Measurements from ENCODE around the gene FRMD4A.

The FRMD4A gene

GRCh38 chr10:13885238-13885990 lies 445.3 kb downstream of the FRMD4A start:
- no peak overlapping the region for H2AFZ ChIP-seq (ENCODE audit: low read length)

DNA sequence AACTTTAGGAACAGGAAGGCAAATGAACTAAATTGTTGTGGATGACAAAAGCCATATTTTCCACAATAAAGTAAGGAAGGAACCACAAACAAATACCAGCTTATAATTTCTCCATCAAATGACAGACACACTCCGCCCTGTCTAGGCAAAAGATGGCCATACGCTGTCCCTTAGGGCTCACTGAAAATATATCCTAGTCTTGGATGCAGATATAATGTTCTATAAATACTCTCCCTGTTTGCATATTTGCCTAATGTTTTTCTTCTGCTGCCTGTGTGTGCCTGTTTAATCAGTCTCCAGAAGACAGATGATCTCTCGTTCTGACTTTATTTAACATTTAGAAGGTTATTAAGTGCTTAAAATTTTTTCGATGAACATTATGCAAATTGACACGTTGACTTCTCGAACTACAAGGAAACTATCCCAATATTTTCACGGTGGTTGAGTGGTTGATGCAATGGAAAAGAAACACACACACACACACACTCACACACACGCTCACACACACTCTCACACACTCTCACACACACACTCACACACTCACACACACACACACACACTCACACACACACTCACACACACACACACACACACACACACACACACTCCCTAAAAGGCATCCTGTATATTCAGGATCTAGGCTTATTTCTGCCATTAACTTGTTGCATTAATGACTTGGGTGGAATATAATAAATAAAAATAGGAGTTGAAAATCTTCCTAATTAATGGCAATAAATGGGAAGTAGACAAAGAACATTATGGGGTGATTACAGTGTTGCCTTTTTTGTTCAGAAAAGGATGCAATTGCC lies 446.9 kb downstream of the FRMD4A start:
- Histone ChIP-seq H3K36me3 (replicated peaks; ENCODE audit: insufficient read depth, low read length) (no peaks in the 10 kb centered on the region), H3K9ac (ENCODE audit: low read length) (no peak overlapping the region), H3K4me3 (ENCODE audit: low read length) (no peak overlapping the region), H3F3A (ENCODE audit: insufficient read depth, low read length) (no peaks in the 10 kb centered on the region), H3K4me2 (ENCODE audit: low read depth, low read length) (no peak overlapping the region), H3K9me2 (replicated peaks; ENCODE audit: insufficient read depth, low read length) (no peaks in the 10 kb centered on the region), H3K27me3 (replicated peaks; ENCODE audit: insufficient read depth, low read length) (no peaks in the 10 kb centered on the region), H4K20me1 (ENCODE audit: insufficient read depth, low read length) (no peaks in the 10 kb centered on the region), H2AFZ (ENCODE audit: low read length) (no peak overlapping the region), H3K9me3 (replicated peaks; ENCODE audit: insufficient read depth, low read length) (no peaks in the 10 kb centered on the region), H3K4me1 (ENCODE audit: low read length) (no peaks in the 10 kb centered on the region), H3K27ac (ENCODE audit: low read length) (no peak overlapping the region), H3K79me2 (ENCODE audit: low read length) (no peaks in the 10 kb centered on the region)
- no peak for TF ChIP-seq CTCF (IDR thresholded peaks at IDR 0.05; ENCODE audit: low read length)
- no peak for TF ChIP-seq EZH2 (optimal IDR thresholded peaks at IDR 0.05; ENCODE audit: low read depth, low read length)
- TF ChIP-seq EZH2phosphoT487 (IDR thresholded peaks at IDR 0.05; ENCODE audit: low read length) = no peak
- DNase-seq = no peak

More at GRCh38 chr10:13885238-13885990, 445.3 kb downstream of the FRMD4A start:
- Histone ChIP-seq H3K9me2 (replicated peaks; ENCODE audit: insufficient read depth, low read length) (no peaks in the 10 kb centered on the region), H3K27ac (ENCODE audit: low read length) (no peak overlapping the region), H3F3A (ENCODE audit: insufficient read depth, low read length) (no peaks in the 10 kb centered on the region), H3K9ac (ENCODE audit: low read length) (no peak overlapping the region), H3K36me3 (replicated peaks; ENCODE audit: insufficient read depth, low read length) (no peaks in the 10 kb centered on the region), H4K20me1 (ENCODE audit: insufficient read depth, low read length) (no peaks in the 10 kb centered on the region), H3K9me3 (replicated peaks; ENCODE audit: insufficient read depth, low read length) (no peaks in the 10 kb centered on the region), H3K4me3 (ENCODE audit: low read length) (no peak overlapping the region), H3K4me2 (ENCODE audit: low read depth, low read length) (no peak overlapping the region), H3K4me1 (ENCODE audit: low read length) (no peaks in the 10 kb centered on the region), H3K79me2 (ENCODE audit: low read length) (no peaks in the 10 kb centered on the region), H3K27me3 (replicated peaks; ENCODE audit: insufficient read depth, low read length) (no peaks in the 10 kb centered on the region)
- DNase-seq = no peak
- no peak for TF ChIP-seq EZH2 (optimal IDR thresholded peaks at IDR 0.05; ENCODE audit: low read depth, low read length)
- no peak for TF ChIP-seq CTCF (IDR thresholded peaks at IDR 0.05; ENCODE audit: low read length)
- no peak for TF ChIP-seq EZH2phosphoT487 (IDR thresholded peaks at IDR 0.05; ENCODE audit: low read length)

GRCh38 chr10:13882119-13882711 lies 448.5 kb downstream of the FRMD4A start:
- Histone ChIP-seq H3K27ac (ENCODE audit: low read length) (no peak overlapping the region), H3K4me2 (ENCODE audit: low read depth, low read length) (no peak overlapping the region), H3K9ac (ENCODE audit: low read length) (no peak overlapping the region), H2AFZ (ENCODE audit: low read length) (no peak overlapping the region), H4K20me1 (ENCODE audit: insufficient read depth, low read length) (no peaks in the 10 kb centered on the region), H3F3A (ENCODE audit: insufficient read depth, low read length) (no peaks in the 10 kb centered on the region), H3K27me3 (replicated peaks; ENCODE audit: insufficient read depth, low read length) (no peaks in the 10 kb centered on the region), H3K79me2 (ENCODE audit: low read length) (no peaks in the 10 kb centered on the region), H3K9me3 (replicated peaks; ENCODE audit: insufficient read depth, low read length) (no peaks in the 10 kb centered on the region), H3K4me3 (ENCODE audit: low read length) (no peak overlapping the region), H3K4me1 (ENCODE audit: low read length) (no peaks in the 10 kb centered on the region), H3K9me2 (replicated peaks; ENCODE audit: insufficient read depth, low read length) (no peaks in the 10 kb centered on the region), H3K36me3 (replicated peaks; ENCODE audit: insufficient read depth, low read length) (no peaks in the 10 kb centered on the region)
- no peak for TF ChIP-seq EZH2 (optimal IDR thresholded peaks at IDR 0.05; ENCODE audit: low read depth, low read length)
- no peak for TF ChIP-seq CTCF (IDR thresholded peaks at IDR 0.05; ENCODE audit: low read length)
- TF ChIP-seq EZH2phosphoT487 (IDR thresholded peaks at IDR 0.05; ENCODE audit: low read length) = no peak
- no peak for DNase-seq

Measured in MM.1S (cell line).